HG02763 (cell line): Measurements from ENCODE around the gene GPBP1L1.

ENCODE experiments used
- ATAC-seq: cut with Tn5 transposase; IDR thresholded peaks from one replicate; pipeline ENCODE4 v1.9.1; 2021; ENCODE audit warnings: mild to moderate bottlenecking, moderate library complexity; ENCODE audit not compliant: unreplicated experiment

GPBP1L1 gene

DNA sequence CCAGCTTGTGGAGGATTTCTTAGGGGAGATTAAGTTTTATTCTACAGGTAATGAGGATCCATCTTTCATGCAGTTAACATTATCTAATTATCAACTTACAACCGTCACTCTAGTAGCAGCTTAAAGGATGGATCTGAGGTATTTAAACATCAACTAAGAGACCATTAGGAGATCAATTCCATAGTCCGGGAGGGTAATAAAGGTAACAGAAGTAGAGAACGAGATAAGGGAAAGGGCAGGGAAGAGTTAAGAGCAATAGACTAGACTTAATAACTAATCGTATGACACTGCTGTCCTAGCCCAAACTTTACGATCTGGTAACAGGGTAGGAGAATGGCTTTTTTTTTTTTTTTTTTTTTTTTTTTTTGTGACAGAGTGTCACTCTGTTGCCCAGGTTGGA is 43.0 kb downstream of the GPBP1L1 start:
- no peak for ATAC-seq

DNA sequence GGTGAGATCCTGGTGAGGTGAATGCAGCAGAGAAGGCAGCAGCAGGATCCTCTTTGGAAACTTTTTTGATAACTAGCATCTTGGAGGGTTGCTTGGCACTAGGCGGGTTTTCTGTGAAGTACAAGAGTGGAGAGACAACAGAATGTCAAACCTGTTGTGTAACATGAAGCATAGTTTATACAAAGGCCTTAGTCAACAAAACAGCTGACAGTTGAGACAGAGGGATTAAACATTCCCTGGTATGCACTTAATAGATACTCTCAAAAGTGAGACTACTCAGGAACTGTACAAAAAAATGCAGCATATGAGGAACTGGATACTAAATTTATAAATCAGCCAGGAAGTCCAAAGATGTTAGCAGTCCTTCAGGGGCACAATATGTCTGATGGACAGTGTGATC is 46.0 kb downstream of the GPBP1L1 start:
- no peak for ATAC-seq

DNA sequence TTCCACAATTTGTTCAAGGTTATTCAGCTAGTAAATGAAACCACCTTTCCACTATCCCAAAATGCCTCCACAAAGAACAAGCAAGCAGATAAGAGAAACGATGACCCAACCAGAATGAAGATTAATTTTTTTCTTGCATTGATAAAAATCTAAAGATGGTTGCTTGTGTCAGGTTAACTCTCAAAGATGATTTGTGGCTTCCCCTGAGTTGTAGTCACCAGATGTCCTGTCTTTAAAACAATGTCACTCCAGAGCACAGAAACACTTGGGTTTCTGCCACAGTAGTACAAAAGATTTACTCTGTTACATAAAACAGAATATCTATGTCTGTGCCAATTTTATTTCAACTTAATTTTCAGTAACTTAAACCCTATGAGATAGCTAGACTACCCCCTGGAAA is 51.1 kb downstream of the GPBP1L1 start:
- no peak for ATAC-seq

DNA sequence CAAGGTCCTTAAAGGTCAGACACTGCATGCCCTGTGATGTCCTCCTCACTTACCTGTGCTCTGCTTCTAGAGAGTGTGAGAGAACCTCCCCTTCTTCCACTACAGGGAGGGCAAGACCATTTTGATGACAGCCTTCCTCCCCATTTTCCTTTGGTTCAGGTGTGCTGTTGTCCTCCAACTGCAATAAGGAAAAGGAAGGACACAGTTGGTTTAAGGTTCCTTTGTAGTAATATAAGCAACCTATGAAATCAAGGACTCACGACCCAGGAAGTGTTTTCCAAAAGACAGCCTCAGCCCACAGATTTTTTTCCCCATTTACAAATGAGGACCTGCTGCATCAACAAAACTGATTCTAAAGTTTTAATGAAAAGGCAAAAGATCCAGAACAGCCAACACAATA is 55.9 kb downstream of the GPBP1L1 start:
- no peak for ATAC-seq

DNA sequence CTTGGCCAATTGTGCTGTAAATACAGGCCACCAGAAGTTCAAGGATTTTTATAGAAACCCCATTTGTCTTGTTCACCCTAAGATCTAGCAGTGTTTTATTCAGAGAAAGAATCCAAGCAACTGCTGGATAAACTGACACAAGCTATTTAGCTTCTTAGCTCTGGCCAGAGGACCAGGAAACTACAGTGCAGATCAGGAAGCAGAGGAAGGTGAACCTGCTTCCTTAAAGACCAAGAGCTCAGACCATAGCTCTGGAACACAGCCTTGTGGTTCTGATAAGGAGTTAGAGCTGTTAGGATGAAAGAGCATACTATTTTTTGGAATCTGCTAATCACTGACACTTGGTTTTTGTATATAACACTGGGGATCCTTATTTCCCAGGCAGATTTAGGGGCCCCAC is 57.3 kb downstream of the GPBP1L1 start:
- no peak for ATAC-seq

DNA sequence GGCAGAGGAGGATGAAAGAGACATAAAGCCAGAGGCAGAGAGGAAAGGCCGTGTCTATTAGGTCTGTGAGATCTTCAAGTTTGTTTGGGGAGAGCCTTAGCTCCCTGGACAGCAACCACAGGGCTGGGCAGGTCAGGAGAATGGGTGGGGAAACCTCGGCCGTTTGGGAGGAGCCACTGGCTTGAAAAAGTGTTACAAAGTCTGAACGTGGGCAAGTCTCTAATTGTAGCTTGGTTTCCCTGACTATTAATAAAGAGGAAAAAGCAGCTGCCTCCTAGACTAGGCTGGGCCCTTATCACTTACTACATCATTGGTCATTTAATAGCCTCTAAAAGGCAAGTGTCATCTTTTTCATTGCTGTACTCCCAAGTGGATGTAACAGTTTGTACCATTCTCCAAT is 62.4 kb downstream of the GPBP1L1 start, which contains the start of gene CCDC17:
Gene CCDC17, minus strand, starts transcription at position 83 of the 400 bp plus-strand sequence. CDS start 145 bp downstream, outside the sequence.
- no peak for ATAC-seq

DNA sequence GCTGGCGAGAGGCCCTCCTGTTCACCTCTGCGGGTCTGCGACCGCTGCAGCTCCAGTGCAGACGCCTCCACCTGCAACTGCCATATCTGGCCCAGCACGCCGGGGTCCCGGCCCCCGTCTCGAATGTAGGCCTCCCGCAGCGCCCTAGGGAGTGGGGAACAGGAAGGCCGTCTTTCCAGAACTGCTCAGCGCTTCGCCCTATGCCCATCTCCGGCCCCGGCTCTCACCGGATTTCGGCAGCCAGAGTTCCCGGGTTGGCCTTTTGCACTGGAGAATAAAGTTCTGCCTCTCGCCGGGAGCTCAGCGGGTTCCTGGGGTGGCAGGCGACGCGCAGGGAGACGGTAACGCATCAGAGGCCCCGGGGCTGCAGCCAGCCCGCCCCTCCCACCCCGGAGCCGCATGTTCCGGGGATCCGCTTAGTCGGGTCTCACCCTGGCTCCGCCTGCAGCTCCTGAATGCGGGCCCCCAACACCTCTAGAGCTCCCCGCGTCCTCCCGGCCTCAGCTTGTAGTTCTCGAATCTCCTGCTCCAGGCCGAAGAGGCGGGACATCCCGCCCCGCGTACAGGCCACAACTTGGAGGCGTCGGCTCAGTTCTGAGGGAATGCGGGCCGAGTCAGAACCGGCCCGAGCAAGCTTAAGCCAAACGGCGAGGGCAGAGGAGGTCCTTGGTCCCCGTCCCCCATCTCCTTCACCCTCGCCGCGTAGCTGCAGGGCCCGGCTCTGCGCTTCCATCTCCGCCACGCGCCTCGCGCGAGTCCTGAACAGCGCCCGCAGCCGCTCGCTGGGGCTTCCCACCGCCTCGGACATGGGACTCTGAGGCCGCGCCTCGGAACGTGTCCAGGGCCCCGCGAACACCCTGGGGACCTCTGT is 63.6 kb downstream of the GPBP1L1 start:
- ATAC-seq = no peak

DNA sequence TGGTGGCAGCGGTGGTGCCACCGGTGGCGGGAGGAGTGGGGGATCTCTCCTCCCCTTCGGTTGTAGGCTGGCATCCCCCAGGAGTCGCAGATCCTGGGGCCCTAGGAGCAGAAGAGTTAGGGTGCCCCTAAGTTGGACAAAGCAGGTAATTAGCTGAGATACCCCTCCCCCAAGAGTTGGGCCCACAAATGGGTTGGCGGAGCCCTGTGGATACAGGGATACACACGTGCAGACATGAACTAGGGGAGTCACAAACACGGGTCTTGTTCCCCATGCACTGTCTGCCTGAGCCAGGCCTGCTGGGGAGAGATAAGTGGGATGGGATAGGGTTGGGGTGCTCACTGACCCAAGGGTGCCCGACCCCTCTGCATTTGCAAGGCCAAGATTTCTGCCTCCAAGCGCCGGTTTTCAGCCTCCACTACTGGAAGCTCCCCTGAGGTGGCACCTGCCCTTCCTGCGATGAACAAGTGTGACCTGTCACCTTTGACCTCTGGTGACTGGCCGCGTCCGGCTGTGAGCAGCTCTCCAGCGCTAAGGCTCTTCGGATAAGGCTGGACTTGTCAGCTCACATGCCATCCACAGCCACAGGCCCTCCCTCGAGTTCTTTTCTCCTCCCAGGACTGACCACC is 64.3 kb downstream of the GPBP1L1 start:
- no peak for ATAC-seq

DNA sequence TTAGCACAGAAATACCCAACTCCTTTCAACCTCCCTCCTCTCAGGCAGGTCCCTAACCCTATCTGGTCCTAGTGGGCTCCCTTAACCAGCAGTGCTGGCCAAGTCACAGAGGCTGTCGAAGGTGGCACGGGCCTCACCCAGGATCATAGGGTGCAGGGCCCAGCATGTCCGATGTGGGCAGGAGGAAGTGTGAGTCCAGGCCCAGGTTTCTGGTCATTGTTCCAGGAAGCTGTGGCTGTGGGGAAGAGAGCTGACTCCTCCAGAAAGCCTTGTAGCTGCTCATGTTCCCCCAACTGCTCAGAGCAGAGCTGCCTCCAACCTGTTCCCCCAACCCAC is 64.9 kb downstream of the GPBP1L1 start:
- ATAC-seq = no peak

DNA sequence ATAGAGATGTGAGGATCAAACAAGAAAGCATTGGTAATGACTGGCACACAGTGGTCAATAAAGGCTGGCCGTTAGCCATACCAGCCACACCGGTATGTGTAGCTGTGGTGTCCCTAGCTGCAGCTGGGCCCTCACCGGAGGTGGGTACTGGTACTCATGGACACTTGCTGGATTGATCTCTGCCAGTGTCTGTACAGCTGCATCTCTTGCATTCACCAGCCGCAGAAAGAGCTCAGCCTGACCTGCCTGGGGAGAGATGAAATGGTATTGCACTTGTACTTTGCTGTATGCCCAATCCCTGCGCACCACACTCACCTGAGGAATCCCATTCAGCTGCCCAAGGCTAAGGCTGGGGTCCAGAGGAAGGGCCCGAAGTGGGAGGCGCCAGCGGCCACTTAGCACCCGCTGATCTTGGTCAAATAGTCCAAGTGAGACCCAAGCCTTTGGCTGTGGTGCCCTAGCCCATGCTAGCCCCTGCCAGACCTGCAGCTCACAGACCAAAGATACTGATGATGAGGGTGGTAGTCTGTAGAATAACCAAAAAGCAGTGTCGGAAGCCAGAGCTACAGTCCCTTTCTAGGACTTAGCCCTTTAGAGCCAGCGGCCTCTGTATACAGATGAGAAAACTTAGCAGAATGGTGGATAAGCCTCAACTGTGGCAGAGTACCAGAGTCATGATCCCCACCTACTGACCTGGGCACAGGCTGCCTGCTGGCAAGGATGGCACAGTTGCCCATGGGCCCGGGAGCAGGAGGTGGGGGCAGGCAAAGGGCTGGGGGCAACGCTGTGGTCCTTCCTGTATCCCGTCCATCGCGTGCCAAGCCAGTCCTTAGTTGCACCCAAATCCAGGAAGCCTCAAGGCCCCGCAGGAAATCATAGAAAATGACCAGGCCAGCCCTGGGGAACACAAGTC is 65.5 kb downstream of the GPBP1L1 start:
- no peak for ATAC-seq

DNA sequence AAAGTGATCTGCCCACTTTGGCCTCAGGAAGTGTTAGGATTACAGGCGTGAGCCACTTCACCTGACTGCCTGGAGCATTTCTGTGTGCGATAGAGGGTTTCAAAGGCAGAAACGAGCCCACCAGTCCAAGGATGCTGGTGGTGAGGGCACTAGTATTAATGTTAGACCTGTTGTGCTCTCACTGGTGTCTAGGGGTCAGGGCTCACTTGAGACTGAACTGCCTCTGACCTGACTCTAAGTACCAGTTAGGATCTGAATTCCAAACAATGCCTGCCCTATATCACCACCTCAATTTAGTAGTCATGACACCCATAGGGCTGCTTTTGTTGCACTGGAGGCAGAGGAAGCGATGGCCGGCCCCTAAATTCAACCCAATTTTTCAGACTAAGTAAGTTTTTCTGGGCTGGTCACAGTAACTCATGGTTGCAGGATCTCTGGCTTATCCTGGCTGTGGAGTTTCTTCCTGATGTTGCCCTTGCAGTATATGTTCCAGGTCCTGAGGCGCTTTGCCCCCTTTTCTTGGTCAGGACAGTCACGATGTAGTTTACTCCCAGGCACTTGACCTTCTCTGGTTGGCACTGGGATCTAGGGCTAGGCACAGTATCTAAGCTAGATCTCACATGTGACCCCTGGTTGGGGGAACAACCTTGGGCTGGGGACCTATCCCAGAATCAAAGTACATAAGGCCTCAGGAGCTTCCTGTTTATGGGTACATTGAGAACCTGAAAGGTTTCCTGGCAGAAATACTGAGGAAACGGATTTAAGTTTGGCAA is 67.0 kb downstream of the GPBP1L1 start:
- ATAC-seq = no peak

DNA sequence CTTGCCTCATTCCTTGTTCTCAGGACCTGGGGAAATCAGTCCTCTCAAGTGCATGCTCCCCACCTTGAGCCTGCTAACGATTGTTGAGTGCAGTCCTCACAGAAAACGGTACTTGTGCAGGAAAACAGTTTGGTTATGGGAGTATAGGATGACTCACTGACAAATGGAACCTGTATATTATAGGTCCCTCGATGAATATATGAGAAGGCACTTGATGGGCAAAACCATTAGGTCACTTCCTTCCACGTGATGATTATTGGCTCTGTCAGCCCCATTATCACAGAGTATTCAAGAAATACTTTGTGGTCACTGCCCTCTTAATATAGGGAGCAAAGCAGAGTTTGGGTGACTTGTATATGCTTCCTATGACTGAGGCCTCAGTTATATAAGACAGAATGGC is 68.7 kb downstream of the GPBP1L1 start:
- ATAC-seq = no peak

DNA sequence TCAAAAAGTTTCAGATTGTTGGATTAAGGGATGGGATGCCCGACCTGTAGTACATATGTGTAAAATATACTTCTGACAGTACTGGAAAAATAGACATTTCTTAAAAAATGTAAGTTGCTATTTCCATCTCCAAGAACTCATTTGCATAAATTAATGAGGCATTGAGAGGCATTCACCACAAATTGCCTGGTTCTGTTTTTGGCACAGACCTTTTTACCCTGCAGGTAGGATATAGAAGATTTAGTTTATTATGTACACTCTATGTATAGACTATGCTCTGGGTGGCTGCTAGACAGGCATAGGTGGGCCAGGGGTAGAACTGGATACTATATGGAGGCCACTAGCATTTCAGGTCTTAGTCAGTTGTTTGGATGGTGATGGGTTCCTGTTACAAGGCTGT is 70.4 kb downstream of the GPBP1L1 start:
- ATAC-seq = no peak

DNA sequence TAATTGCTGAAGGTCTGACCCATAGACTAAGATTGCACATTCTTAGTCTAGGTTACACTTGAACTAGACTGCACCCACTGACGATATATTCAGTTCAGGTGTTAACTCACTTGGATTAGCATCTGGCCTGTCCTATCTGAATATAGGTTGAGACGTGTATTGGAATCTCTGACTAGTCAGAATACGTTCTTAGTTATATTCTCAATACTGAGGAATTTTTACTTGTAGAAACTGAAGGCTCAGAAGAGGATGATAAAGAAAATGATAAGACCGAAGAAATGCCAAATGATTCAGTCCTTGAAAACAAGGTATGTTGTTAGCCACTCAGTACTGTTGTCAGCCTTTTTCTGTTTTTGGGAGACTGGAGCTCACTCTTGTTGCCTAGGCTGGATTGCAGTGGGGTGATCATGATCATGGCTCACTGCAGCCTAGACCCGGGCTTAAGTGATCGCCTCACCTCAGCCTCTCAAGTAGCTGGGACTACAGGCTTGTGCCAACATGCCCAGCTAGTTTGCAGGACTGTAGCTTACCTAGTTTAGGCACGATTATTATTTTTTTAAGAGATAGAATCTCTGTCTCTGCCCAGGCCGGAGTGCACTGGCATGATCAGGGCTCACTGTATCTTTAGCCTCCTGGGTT is 73.3 kb downstream of the GPBP1L1 start:
- ATAC-seq = no peak

DNA sequence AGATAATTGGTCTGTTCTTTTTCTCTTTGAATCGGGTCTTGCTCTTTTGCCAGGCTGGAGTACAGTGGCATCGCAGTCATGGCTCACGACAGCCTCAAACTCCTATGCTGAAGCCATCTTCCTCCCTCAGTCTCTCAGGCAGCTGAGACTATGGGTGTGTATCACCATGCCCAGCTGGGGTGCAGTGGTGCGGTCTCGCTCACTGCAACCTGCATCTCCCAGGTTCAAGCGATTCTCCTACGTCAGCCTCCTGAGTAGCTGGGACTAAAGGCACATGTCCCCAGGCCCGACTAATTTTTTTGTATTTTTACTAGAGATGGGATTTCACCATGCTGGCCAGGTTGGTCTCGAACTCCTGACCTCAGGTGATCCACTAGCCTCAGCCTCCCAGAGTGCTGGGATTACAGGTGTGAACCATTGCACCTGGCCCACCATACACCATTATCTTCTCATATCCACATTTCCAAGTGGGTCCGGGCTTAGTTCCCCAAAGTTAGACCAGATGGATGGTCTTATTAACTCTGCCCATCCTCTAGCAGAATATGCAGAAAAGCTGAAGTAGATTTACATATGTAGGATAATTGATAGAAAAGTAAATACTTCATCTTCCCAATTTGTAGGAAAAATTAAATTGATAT is 75.6 kb downstream of the GPBP1L1 start:
- ATAC-seq = no peak

DNA sequence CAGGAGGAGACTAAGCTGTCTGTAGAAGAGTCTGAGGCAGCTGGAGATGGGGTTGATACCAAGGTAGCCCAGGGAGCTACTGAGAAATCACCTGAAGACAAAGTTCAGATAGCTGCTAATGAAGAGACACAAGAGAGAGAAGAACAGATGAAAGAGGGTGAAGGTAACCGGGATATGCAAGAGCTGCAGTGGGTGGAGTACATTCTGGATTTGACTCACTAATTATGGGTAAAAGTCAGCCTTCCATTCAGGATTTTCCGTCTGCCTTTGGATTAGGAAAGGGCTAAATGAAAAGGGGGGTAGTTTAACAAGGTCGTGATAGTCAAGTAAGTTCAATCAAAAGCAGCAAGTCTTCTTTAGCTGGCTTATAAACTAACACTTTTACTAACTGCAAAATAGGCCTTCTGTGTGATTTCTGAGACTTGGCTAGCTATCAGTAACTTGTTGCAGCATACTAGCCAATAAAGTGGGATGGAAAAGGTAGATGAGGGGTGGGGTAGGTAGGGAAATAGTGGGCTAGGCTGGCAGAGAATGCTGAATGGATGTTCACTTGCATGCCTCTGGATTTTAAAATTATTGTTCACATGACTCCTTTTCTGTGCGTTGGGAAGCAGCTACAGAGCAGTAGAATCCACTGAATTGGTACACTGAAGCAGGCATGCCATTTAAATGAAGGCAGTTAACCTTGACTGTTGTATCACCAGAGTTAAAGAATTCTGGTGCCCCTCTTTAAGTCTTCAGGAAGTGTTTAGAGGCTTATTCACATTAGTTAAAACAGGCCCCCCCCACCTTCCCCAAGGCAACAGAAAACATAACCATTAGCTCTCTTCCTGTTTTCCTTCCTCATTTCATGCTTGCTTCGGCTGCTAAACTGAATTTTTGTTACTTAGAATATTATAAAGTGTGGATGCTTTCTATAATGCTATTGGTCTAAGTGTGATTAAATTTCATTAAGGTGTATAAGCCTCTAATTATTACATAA is 77.9 kb downstream of the GPBP1L1 start:
- no peak for ATAC-seq

DNA sequence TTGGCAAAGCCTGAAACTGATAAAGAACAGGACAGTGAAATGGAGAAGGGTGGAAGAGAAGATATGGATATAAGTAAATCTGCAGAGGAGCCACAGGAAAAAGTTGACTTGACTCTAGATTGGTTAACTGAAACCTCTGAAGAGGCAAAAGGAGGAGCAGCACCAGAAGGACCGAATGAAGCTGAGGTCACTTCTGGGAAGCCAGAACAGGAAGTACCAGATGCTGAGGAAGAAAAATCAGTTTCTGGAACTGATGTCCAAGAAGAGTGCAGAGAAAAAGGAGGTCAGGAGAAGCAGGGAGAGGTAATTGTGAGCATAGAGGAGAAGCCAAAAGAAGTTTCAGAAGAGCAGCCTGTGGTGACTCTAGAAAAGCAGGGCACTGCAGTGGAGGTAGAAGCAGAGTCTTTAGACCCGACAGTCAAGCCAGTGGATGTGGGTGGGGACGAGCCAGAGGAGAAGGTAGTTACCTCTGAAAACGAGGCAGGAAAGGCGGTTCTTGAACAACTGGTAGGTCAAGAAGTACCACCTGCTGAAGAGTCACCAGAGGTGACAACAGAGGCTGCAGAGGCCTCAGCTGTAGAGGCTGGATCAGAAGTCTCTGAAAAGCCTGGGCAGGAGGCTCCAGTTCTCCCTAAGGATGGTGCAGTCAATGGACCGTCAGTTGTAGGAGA is 78.8 kb downstream of the GPBP1L1 start:
- no peak for ATAC-seq

DNA sequence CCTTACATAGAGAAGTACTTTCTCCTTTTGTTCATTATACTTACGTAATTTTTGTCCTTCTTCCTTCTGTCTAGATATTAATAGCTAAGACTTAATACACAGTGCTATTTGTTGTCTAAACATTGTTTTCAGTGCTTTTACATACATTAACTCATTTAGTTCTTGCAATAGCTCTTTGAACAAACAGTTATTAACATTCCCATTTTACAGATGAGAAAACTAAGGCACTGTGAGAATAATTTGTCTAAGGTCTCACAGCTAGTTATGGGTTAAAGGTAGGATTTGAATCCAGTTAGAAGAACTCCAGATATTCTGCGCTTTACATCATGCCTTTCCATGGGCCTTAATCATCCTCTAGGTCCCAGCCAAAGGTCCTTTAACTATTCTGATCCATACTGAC is 82.1 kb downstream of the GPBP1L1 start:
- ATAC-seq = no peak
